Central memory CD4-positive, alpha-beta T cell (primary cell): Measurements from ENCODE around the gene HMGCL.
"Not testable (repeated sequence)": the region's sequence is repeated elsewhere in the genome, so short reads cannot be mapped to it uniquely, and the experiment has no call there.

Experiments used
- DNase-seq: peaks from one replicate; pipeline ENCODE4 v3.0.0; 2022
- total RNA-seq, 3 experiments: gene quantifications; one replicate each; lab custom pipeline; 2026; lab: John Stamatoyannopoulos, UW

HMGCL gene
- total RNA-seq: 10.5 to 25.0 (median 11.8) reads per million in 3 experiments

GRCh38 chr1:23825076-23825761 lies at the start of gene HMGCL:
Gene HMGCL (minus strand): TSS chr1:23825429. CDS start chr1:23825415, 14 bp downstream.
- peak; percentile 81 for DNase-seq

DNA sequence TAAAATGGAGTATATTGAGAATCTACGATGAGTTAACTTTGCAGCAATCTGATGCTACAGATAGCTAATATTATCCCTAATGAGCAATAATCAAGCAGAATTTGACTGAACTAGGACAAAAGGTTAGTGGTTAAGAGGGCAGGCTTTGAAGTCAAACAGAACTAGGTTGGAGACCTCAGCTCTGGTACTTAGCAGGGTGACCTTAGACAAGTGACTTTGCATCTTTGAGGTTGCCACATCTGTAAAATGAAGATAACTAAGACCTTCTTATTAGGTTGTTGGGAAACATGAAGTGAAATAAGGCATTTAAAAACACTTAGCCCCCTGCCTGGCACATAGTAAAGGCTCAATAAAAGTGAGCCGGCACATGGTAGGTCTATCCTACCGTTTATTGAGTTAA lies 47.2 kb upstream of the HMGCL start:
- DNase-seq: no peak

GRCh38 chr1:23869051-23869450 lies 43.8 kb upstream of the HMGCL start:
- DNase-seq: no peak

DNA sequence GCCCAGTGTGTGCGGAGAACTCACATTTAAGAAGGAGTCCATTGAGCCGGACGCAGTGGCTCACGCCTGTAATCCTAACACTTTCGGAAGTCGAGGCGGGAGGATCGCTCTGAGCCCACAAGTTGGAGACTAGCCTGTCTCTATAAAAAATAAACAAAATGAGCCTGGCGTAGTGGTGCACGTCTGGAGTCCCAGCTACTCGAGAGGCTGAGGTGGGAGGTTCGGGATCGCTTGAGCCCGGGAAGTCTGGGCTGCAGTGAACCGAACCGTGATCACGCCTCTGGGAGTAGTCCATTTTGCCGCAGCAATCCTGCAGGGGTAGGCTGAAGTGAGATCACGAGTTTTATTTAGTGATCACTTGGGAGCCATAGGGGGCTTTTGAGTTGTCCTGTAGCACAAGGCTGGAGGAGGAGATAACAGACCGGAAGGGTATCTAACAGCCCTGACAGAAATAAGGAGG lies 43.4 kb upstream of the HMGCL start:
- no peak for DNase-seq

GRCh38 chr1:23867895-23868556 lies 42.8 kb upstream of the HMGCL start, which contains the start of gene FUCA1:
Gene FUCA1 (minus strand): TSS chr1:23868290. CDS start chr1:23868286, 4 bp downstream.
- DNase-seq: peak; percentile 94

- no peak for DNase-seq
Observed at GRCh38 chr1:23867542-23867894, 42.3 kb upstream of the HMGCL start.

- DNase-seq: no peak
Observed at GRCh38 chr1:23865543-23865930, 40.3 kb upstream of the HMGCL start.

- no peak for DNase-seq
Observed at GRCh38 chr1:23864801-23865542, 39.7 kb upstream of the HMGCL start.

- DNase-seq: no peak
Observed at GRCh38 chr1:23862640-23863039, 37.4 kb upstream of the HMGCL start.

- no peak for DNase-seq
Observed at GRCh38 chr1:23854568-23854967, 29.3 kb upstream of the HMGCL start.

DNA sequence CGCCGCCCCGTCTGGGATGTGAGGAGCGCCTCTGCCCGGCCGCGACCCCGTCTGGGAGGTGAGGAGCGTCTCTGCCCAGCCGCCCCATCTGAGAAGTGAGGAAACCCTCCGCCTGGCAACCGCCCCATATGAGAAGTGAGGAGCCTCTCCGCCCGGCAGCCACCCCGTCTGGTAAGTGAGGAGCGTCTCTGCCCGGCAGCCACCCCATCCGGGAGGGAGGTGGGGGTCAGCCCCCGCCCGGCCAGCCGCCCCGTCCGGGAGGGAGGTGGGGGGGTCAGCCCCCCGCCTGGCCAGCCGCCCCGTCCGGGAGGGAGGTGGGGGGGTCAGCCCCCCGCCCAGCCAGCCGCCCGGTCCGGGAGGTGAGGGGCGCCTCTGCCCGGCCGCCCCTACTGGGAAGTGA lies 27.9 kb upstream of the HMGCL start:
- DNase-seq: not testable (repeated sequence)

DNA sequence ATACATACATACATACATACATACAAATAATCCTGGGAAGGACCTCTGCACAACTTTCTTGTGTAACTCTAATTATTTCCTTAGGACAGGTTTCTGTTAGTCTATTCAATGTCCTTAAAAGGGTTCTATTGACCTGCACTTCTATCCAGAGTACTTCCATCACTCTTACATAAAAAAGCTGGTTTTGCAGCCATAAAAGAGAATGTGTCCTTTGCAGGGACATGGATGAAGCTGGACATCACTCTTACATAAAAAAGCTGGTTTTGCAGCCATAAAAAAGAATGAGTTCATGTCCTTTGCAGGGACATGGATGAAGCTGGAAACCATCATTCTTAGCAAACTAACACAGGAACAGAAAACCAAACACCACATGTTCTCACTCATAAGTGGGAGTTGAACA lies 26.2 kb upstream of the HMGCL start:
- not testable (repeated sequence) for DNase-seq

DNA sequence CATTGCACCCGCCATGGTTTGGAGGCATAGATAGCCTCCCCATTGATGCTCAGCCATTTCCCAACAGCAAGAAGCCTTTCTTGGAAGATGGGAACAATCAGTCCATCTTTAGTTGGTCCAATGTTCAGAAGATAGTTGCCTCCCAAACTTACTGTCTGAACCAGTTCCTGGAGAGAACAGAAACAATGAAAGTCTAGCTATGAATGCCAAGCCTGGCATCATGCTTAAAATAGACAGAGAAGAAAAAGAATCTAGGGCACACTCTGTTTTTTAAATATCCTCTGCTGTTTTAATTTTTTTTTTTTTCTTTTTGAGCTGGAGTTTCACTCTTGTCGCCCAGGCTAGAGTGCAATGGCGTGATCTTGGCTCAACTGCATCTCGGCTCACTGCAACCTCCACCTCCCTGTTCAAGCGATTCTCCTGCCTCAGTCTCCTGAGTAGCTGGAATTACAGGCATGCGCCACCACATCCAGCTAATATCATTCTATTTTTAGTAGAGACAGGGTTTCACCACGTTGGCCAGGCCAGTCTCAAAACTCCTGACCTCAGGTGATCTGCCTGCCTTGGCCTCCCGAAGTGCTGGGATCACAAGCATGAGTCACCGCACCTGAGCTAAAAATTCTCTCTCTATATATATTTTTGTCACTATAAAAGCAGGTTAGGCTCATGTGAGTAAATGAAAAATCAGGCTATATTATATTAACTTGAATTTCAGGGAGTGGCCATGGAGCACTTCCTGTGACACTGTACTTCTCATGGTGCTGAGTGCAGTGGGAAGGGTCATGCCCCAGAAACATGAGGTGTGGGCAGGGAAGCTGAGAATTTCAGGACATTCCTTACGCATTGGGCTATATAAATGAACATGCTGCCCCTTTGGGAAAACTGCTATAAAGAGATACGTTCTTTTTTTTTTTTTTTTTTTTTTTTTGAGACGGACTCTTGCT lies 23.7 kb upstream of the HMGCL start:
- no peak for DNase-seq

DNA sequence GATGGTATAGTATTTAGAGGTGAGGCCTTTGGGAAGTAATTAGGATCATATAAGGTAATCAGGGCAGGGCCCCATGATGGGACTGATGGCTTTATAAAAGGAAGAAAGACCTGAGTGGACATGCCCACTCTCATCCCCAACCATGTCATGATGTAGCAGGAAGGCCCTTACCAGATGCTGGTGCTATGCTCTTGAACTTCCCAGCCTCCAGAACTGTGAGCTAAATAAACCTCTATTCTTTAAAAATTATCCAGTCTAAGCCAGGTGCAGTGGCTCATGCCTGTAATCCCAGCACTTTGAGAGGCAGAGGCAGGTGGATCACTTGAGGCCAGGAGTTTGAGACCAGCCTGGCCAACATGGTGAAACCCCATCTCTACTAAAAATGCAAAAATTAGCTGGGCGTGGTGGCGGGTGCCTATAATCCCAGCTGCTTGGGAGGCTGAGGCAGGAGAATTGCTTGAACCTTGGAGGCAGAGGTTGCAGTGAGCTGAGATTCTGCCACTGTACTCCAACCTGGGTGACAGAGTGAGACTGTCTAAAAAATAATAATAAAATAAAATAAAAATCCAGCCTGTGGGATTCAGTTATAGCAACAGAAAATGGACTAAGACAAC lies 22.4 kb upstream of the HMGCL start:
- not testable (repeated sequence) for DNase-seq

GRCh38 chr1:23845163-23845562 lies 19.9 kb upstream of the HMGCL start:
- no peak for DNase-seq

- DNase-seq: no peak
Observed at GRCh38 chr1:23843644-23844043, 18.4 kb upstream of the HMGCL start.

DNA sequence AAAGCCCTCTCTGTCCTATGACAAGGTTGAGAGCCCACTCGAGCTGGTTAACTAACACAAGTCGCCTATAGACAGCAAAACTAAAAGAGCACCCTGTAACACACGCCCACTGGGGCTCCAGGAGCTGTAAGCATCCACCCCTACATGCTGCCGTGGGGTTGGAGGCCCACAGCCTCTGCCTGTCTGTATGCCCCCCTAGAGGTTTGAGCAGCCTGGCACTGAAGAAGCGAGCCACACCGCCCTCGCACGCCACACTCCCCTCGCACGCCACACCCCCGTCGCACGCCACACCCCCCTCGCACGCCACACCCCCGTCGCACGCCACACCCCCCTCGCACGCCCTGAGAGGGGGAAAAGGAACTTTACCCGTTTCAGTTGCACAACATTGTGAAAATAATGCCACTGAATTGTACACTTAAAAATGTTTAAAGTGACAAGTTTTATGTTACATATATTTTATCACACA lies 13.2 kb upstream of the HMGCL start:
- DNase-seq: peak; percentile 68

DNA sequence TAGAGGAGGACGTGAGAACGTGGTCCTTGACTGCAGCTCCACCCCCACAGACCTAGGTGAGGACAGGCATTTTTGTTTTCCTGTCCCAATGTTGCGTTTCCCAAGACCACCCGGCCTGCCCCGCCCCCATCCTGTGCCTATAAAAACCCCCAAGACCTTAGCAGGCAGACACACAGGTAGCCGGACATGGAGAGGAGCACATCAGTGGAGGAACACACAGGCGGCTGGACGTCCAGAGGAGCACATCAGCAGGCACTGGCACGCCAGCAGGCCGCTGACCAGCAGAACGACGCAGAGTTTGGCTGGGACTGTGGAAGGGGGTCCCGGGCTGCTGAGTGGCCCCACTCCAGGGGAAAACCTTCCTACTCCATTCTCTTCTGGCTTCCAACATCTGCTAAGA lies 12.7 kb upstream of the HMGCL start:
- peak; percentile 1 for DNase-seq

DNA sequence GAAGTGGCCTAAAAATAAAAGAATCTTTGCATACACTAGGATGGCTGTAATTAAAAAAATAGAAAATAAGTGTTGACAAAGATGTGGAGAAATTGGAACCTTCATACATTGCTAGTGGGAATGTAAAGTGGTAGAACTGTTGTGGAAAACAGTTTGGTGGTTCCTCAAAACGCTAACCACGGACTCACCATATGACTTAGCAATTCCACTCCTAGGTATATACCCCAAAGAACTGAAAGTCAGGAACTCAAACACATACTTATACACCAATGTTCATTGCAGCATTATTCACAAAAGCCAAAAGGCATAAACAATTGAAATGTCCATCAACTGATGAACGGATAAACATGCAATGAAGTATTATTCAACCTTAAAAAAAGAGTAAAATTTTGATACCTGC lies 10.8 kb upstream of the HMGCL start:
- no peak for DNase-seq

- not testable (repeated sequence) for DNase-seq
Observed at GRCh38 chr1:23834156-23834555, 8.9 kb upstream of the HMGCL start.

DNA sequence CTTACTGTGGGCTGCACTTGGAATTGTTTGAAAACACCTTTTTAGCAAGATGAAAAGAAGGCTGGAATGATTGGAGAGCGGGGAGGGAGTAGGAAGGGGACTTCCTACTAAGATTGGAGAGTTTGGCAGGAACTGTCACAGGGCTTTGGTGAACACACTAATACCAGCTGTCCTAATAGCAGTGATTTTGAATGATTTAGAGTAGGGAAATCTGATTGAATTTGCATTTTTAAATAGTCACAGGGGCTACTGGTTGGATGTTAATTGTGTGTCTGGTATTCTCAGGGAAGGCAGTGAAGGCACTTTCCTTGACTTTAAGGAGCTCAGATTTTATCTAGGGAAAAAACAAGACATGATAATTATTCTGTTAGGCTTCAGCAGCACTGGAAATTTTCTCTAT lies 2.5 kb upstream of the HMGCL start:
- no peak for DNase-seq

GRCh38 chr1:23826590-23826989 lies 1.4 kb upstream of the HMGCL start:
- DNase-seq: not testable (repeated sequence)
